Thoracic aorta (tissue), 2 donors: ENCODE measurements around the gene OSBPL2. TPM values are rescaled to one million over a fixed set of nuclear protein-coding genes. Genes with fewer than 3 reads are reported as not detected.

ENCODE experiments used
- ATAC-seq: fragments of 150-250 bp; one replicate; pipeline ENCODE4 v1.8.0; 2017; ENCODE audit warnings: low read depth; ENCODE audit not compliant: insufficient number of reproducible peaks, low FRiP score
- DNase-seq: peaks from one replicate; pipeline ENCODE4 v3.0.0-alpha.2; 2020; ENCODE audit warnings: low spot score
- H3K27ac ChIP-seq, 2 donors: fragments of 200-600 bp; sonication (generic); 1 replicate in 1 of 2; 2 replicates in 1 of 2; pipeline ENCODE4 v1.5.1; 2016; ENCODE audit warnings: mild to moderate bottlenecking in 2 of 2, moderate library complexity in 2 of 2
- H3K27me3 ChIP-seq: fragments of 200-600 bp; sonication (generic); replicated peaks from 2 replicates; pipeline ENCODE4 v1.6.0; 2016; ENCODE audit warnings: mild to moderate bottlenecking; ENCODE audit not compliant: insufficient read depth
- H3K36me3 ChIP-seq: fragments of 200-600 bp; sonication (generic); one replicate; pipeline ENCODE4 v1.5.1; 2016
- H3K4me1 ChIP-seq, 2 donors: fragments of 200-600 bp; sonication (generic); 1 replicate in 1 of 2; 2 replicates in 1 of 2; pipeline versions ENCODE4 v1.5.1 to v1.6.0; 2016; ENCODE audit warnings: low read depth in 2 of 2, mild to moderate bottlenecking in 1 of 2; ENCODE audit not compliant: control insufficient read depth in 1 of 2
- H3K4me3 ChIP-seq: fragments of 200-600 bp; sonication (generic); 2 replicates; pipeline ENCODE4 v1.5.1; 2016; ENCODE audit warnings: mild to moderate bottlenecking
- H3K9me3 ChIP-seq: fragments of 200-600 bp; sonication (generic); 2 replicates; pipeline ENCODE4 v1.5.1; 2016
- total RNA-seq, 2 donors: library from RNA; depleted of rRNA; stranded (reverse); fragments of >200 nt; gene quantifications; one replicate each; pipeline versions ENCODE4 v1.1.0 to v1.2.3, GENCODE V29; 2016
- TF ChIP-seq, protein P1 (sequence below): fragments of 200-600 bp; sonication (generic); IDR thresholded peaks from one replicate; pipeline ENCODE4 v1.5.1; 2019; ENCODE audit warnings: antibody characterized with exemption

OSBPL2 gene
- total RNA-seq, 2 donors from 2014 or later, result 48.5 to 58.5 TPM

DNA sequence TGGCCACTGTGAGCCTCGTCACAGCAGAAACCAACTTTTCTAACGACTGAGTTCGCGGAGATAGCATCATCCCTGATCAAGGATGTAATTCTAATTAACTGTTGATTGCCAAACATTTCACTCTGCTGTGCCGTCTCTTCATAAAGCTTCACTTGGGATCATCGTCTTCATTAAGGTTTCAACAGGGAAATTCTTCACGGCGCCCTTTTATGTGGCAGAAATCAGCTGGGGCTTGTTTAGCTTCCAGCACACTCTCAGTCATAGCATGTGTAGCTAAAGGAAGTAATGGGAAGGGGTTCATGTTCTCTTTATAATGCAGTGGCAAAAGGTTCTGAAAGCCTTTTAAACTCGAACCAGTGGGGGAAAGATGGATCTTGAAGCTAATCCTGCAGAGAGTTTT lies 55.6 kb downstream of the OSBPL2 start:
- Histone ChIP-seq H3K4me1 (no peaks in the 10 kb centered on the region), H3K27me3 (no peaks in the 10 kb centered on the region), H3K36me3 (peaks cover 39% of the 10 kb centered on the region), H3K27ac (no peak overlapping the region), H3K4me3 (no peak overlapping the region), H3K9me3 (no peaks in the 10 kb centered on the region)
- no peak for DNase-seq
- no peak for ATAC-seq
- TF ChIP-seq, protein P1, sequence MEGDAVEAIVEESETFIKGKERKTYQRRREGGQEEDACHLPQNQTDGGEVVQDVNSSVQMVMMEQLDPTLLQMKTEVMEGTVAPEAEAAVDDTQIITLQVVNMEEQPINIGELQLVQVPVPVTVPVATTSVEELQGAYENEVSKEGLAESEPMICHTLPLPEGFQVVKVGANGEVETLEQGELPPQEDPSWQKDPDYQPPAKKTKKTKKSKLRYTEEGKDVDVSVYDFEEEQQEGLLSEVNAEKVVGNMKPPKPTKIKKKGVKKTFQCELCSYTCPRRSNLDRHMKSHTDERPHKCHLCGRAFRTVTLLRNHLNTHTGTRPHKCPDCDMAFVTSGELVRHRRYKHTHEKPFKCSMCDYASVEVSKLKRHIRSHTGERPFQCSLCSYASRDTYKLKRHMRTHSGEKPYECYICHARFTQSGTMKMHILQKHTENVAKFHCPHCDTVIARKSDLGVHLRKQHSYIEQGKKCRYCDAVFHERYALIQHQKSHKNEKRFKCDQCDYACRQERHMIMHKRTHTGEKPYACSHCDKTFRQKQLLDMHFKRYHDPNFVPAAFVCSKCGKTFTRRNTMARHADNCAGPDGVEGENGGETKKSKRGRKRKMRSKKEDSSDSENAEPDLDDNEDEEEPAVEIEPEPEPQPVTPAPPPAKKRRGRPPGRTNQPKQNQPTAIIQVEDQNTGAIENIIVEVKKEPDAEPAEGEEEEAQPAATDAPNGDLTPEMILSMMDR, result no peak

DNA sequence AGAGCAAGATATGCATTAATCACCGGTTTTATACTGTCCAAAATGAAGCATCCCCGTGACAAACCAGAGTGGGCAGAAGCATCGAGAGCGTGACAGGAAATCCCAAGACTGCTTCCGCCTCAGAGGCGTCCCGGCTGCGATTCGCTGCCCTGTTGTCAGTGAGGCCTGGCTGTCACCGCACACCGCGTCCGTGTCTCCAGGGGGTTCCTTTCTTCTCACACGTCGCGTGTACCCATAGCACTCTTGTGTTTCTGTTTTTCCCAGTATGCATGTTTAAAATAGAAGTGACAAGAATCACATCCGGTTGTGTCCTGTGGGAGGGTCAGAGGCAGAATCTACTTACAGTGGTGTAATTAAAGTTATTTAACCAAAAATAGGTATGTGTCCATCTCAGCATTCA lies 56.2 kb downstream of the OSBPL2 start:
- TF ChIP-seq, protein P1, result no peak
- no peak overlapping the region for H3K4me3 ChIP-seq
- no peak for DNase-seq
- ATAC-seq, result no peak
- peaks cover 39% of the 10 kb centered on the region for H3K36me3 ChIP-seq
- no peaks in the 10 kb centered on the region for H3K27me3 ChIP-seq
- no peak overlapping the region for H3K27ac ChIP-seq
- no peaks in the 10 kb centered on the region for H3K4me1 ChIP-seq
- H3K9me3 ChIP-seq, result no peaks in the 10 kb centered on the region

DNA sequence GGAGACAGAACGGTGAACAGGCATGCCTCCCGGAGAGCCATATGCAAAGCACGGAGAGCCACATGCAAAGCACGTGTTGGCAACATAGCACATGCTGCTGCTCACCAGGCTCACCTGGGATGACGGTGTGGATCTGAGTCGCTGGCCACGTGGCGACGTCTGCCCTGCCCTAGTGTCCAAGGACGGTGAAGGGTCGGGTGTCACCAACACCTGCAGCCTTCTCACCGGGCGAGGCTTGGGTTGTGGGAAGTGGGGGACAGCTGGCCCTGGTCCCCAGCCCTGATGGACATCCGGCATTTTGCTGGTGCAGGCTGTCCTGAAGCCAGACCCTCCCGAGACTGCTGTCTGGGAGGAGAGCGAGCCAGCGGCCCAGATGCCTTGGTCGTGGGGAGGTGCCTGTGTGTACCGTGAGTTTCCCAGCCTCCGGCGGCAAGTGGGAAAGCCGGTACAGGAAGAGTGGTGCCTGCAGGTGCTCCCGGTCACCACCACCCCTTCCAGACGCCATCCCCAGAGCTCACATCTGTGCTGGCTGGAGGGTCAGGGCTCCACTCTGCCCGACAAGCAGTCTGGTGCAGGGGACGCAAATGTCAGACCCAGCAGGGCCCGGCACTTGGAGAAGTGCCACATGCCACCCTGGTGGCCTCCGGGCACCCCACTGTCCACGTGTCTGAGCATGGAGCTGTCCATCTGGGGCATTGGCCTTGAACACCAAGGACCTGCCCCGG lies 58.6 kb downstream of the OSBPL2 start:
- ATAC-seq (no peak), DNase-seq (no peak)
- Histone ChIP-seq H3K4me1 (no peaks in the 10 kb centered on the region), H3K9me3 (no peaks in the 10 kb centered on the region), H3K36me3 (peaks cover 27% of the 10 kb centered on the region), H3K27ac (no peak overlapping the region), H3K4me3 (no peak overlapping the region), H3K27me3 (no peaks in the 10 kb centered on the region)
- TF ChIP-seq, protein P1, result no peak

DNA sequence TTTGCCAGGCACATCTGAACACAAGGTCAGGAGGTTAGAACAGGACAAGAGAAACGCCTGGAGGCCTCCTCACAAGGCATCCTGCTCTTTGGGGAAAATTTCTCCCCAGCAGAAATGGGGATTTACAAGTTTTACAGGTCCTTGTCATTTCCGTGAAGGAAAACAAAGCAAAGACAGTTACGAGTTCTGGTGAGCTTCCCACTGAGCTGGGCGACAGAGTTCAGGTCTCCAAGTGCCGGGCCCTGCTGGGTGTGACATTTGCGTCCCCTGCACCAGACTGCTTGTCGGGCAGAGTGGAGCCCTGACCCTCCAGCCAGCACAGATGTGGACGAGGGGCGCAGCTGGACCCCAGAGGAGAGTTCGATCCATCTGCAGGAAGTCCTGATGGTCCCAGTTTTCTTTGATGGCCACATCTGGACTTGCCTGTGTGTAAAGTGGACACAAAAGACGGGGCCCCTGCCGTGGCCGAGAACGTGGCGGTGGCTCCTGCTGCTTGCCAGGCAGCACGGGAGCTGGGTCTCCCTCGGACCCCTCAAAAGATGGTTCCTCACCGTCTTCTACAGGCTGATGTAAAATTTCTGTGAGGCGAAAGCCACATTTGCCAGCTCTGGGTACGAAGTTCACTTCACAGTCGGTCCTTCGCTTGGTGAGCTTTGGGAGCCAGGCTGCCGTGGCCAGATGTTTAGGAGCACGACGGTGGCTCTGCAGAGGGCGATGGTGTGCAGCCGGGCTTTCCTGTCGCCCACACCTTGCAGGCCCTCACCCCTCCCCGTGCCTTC lies 59.3 kb downstream of the OSBPL2 start:
- H3K36me3 ChIP-seq, result peaks cover 24% of the 10 kb centered on the region
- H3K4me1 ChIP-seq, result no peaks in the 10 kb centered on the region
- H3K27ac ChIP-seq, result no peak overlapping the region
- no peak for DNase-seq
- H3K4me3 ChIP-seq, result no peak overlapping the region
- H3K27me3 ChIP-seq, result no peaks in the 10 kb centered on the region
- no peaks in the 10 kb centered on the region for H3K9me3 ChIP-seq
- ATAC-seq, result no peak
- TF ChIP-seq, protein P1, result no peak

DNA sequence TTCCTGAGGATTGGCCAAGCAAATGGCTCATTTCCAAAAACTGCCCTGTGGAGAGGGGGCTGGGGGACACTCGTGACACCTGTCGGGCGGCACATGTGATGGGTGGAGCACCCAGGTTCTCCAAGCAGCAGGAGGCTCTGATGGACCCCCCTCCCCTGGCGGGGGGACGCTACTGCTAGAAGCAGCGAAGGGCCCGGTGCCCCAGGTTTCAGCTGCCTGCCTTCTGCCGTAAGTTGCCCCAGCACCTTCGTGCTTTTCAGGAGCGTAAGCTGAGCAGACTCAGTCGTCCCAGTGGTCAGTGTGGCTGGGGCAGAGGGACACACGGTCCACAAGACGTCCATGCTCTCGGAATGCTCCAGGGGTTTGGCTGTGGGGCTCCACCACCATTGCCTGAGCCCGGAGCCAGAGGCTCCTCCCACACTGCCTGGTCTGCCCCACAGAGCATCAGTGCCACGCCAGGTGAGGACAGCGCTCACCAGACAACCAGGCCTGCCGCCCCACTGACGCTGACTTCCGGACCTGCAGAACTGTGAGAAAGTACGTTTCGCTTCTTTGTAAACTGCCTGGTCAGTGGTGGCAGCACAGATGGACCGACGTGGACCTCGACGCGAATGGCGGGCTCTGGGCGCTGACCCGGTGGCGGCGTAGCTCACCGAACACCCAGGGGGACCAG lies 60.4 kb downstream of the OSBPL2 start:
- H3K4me3 ChIP-seq, result no peak overlapping the region
- H3K27ac ChIP-seq, result no peak overlapping the region
- H3K9me3 ChIP-seq, result no peaks in the 10 kb centered on the region
- DNase-seq (no peak), ATAC-seq (no peak)
- no peaks in the 10 kb centered on the region for H3K27me3 ChIP-seq
- TF ChIP-seq, protein P1, result no peak
- peaks cover 18% of the 10 kb centered on the region for H3K36me3 ChIP-seq
- H3K4me1 ChIP-seq, result peaks cover 2 to 3% of the 10 kb centered on the region in 2 donors
